Upper lobe of left lung (tissue), 6 donors: Measurements from ENCODE around the gene MED29. TPM values are rescaled to one million over a fixed set of nuclear protein-coding genes. Genes with fewer than 3 reads are reported as not detected.
A peak's percentile ranks its signal among the peaks of the same experiment; 100 is the strongest.

ENCODE experiments used
- ATAC-seq, 2 donors: fragments of 200-7000 bp; cut with Tn5 transposase; one replicate each; pipeline ENCODE4 v1.9.1; 2022; ENCODE audit warnings: mild to moderate bottlenecking in 2 of 2, moderate library complexity in 2 of 2; ENCODE audit not compliant: low FRiP score in 2 of 2
- DNase-seq, 2 donors: peaks; one replicate each; pipeline ENCODE4 v3.0.0-alpha.2; 2019 to 2020
- H3K27ac ChIP-seq, 4 donors: fragments of 200-600 bp; sonication (generic); one replicate each; pipeline ENCODE4 v1.5.1; 2016 to 2019
- H3K27me3 ChIP-seq, 4 donors: fragments of 200-600 bp; sonication (generic); one replicate each; pipeline ENCODE4 v1.5.1; 2017 to 2019
- H3K36me3 ChIP-seq, 4 donors: fragments of 200-600 bp; sonication (generic); one replicate each; pipeline ENCODE4 v1.5.1; 2016 to 2019
- H3K4me1 ChIP-seq, 4 donors: fragments of 200-600 bp; sonication (generic); one replicate each; pipeline ENCODE4 v1.5.1; 2018 to 2019
- H3K4me3 ChIP-seq, 4 donors: fragments of 200-600 bp; sonication (generic); one replicate each; pipeline ENCODE4 v1.5.1; 2017 to 2019; ENCODE audit warnings: mild to moderate bottlenecking in 2 of 4, moderate library complexity in 1 of 4
- H3K9me3 ChIP-seq, 4 donors: fragments of 200-600 bp; sonication (generic); one replicate each; pipeline ENCODE4 v1.5.1; 2018 to 2019
- EP300 ChIP-seq, 4 donors: sonication (generic); formaldehyde crosslinking; IDR thresholded peaks; one replicate each; pipeline ENCODE4 v1.5.1; 2017; ENCODE audit warnings: antibody characterized with exemption in 4 of 4, control low read depth in 2 of 4
- POLR2A ChIP-seq, 4 donors: fragments of 450-650 bp; IDR thresholded peaks; one replicate each; pipeline ENCODE4 v1.5.1; 2016 to 2017; ENCODE audit warnings: antibody characterized with exemption in 4 of 4, mild to moderate bottlenecking in 2 of 4
- POLR2AphosphoS5 ChIP-seq, 2 donors: sonication (generic); formaldehyde crosslinking; IDR thresholded peaks; one replicate each; pipeline ENCODE4 v1.5.1; 2017; ENCODE audit warnings: antibody characterized with exemption in 2 of 2
- WGBS, 2 donors: methylation state at CpG; one replicate each; pipeline ENCODE4 v1.1.5; 2017 to 2018; 5-methylcytosine and 5-hydroxymethylcytosine counted together
- total RNA-seq, 6 donors: library from RNA; depleted of rRNA in 4 of 6; stranded (reverse); fragments of >200 nt in 4 of 6; gene quantifications; one replicate each; pipeline versions ENCODE4 v1.1.0 to v1.2.1, GENCODE V29; 2016 to 2021
- TF ChIP-seq, protein P1 (sequence below), 6 experiments: fragments of 450-650 bp in 4 of 6; fragments of 200-600 bp in 2 of 6; sonication (generic) in 2 of 6; IDR thresholded peaks; one replicate each; pipeline ENCODE4 v1.5.1; 2016 to 2019; ENCODE audit warnings: antibody characterized with exemption in 6 of 6
- donor health status: DM: no; HTN: no; CAD: no; lungs with moderate emphysema.
- donor health status: DM: no; HTN: yes; CAD: no; lungs with severe emphysema.

Gene MED29
- total RNA-seq, 6 donors from 2014 or later, result 18.9 to 51.1 (median 33.7) TPM

- H3K36me3 ChIP-seq, result peaks cover 11 to 23% (median 15%) of the 10 kb centered on the region in 4 donors
- whole genome bisulfite sequencing, 2 donors, result 2 to 3% methylated on average over 21 to 29 of the region's 35 CpGs
- no peaks in the 10 kb centered on the region for H3K9me3 ChIP-seq
- H3K4me3 ChIP-seq, result peak overlapping the region; percentile 72 to 92 (median 80)
- H3K27me3 ChIP-seq, result no peaks in the 10 kb centered on the region
- H3K4me1 ChIP-seq, result peaks cover 26 to 58% (median 44%) of the 10 kb centered on the region in 4 donors
- TF ChIP-seq POLR2A (IDR thresholded peaks at IDR 0.05), result peak; percentile 66 to 82 (median 70)
- TF ChIP-seq EP300 (IDR thresholded peaks at IDR 0.05), result peak in 2 of 4 donors; percentile 13 to 64
- TF ChIP-seq, protein P1, sequence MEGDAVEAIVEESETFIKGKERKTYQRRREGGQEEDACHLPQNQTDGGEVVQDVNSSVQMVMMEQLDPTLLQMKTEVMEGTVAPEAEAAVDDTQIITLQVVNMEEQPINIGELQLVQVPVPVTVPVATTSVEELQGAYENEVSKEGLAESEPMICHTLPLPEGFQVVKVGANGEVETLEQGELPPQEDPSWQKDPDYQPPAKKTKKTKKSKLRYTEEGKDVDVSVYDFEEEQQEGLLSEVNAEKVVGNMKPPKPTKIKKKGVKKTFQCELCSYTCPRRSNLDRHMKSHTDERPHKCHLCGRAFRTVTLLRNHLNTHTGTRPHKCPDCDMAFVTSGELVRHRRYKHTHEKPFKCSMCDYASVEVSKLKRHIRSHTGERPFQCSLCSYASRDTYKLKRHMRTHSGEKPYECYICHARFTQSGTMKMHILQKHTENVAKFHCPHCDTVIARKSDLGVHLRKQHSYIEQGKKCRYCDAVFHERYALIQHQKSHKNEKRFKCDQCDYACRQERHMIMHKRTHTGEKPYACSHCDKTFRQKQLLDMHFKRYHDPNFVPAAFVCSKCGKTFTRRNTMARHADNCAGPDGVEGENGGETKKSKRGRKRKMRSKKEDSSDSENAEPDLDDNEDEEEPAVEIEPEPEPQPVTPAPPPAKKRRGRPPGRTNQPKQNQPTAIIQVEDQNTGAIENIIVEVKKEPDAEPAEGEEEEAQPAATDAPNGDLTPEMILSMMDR (IDR thresholded peaks at IDR 0.05), result peak in 2 of 6 experiments; percentile 7 to 13
- TF ChIP-seq POLR2AphosphoS5 (IDR thresholded peaks at IDR 0.05), result peak; percentile 62 to 86
- peak; percentile 85 to 97 for DNase-seq
- H3K27ac ChIP-seq, result peak overlapping the region; percentile 99 to 100 (median 100)
- peak; percentile 12 to 37 for ATAC-seq
Measured at GRCh38 chr19:39410017-39410830, 19.0 kb downstream of the MED29 start.

GRCh38 chr19:39410831-39411080 lies 19.6 kb downstream of the MED29 start:
- no peaks in the 10 kb centered on the region for H3K9me3 ChIP-seq
- H3K27me3 ChIP-seq, result no peaks in the 10 kb centered on the region
- peak overlapping the region; percentile 99 to 100 (median 100) for H3K27ac ChIP-seq
- peaks cover 23 to 58% (median 43%) of the 10 kb centered on the region in 4 donors for H3K4me1 ChIP-seq
- H3K4me3 ChIP-seq, result peak overlapping the region in 3 of 4 donors; percentile 72 to 81 (median 80)
- TF ChIP-seq, protein P1 (IDR thresholded peaks at IDR 0.05), result no peak
- TF ChIP-seq POLR2A (IDR thresholded peaks at IDR 0.05), result peak in 1 of 4 donors; percentile 2
- ATAC-seq (no peak), DNase-seq (no peak)
- 71 to 72% methylated on average over 1 of the region's 1 CpG for WGBS, 2 donors
- H3K36me3 ChIP-seq, result peaks cover 11 to 24% (median 15%) of the 10 kb centered on the region in 4 donors

GRCh38 chr19:39411081-39411831 lies 20.1 kb downstream of the MED29 start:
- H3K9me3 ChIP-seq, result no peaks in the 10 kb centered on the region
- peaks cover 11 to 29% (median 15%) of the 10 kb centered on the region in 4 donors for H3K36me3 ChIP-seq
- H3K27ac ChIP-seq, result peak overlapping the region; percentile 99 to 100 (median 100)
- H3K4me3 ChIP-seq, result peak overlapping the region in 3 of 4 donors; percentile 72 to 81 (median 80)
- no peaks in the 10 kb centered on the region for H3K27me3 ChIP-seq
- peaks cover 21 to 58% (median 39%) of the 10 kb centered on the region in 4 donors for H3K4me1 ChIP-seq
- WGBS, 2 donors, result 16 to 17% methylated on average over 9 of the region's 9 CpGs
- DNase-seq (peak in 1 of 2 donors; percentile 71), ATAC-seq (peak in 1 of 2 donors; percentile 0)
- TF ChIP-seq POLR2A (IDR thresholded peaks at IDR 0.05) (peak in 2 of 4 donors; percentile 70 to 78), EP300 (IDR thresholded peaks at IDR 0.05) (peak in 1 of 4 donors; percentile 21), POLR2AphosphoS5 (IDR thresholded peaks at IDR 0.05) (peak; percentile 78 to 98)
- TF ChIP-seq, protein P1 (IDR thresholded peaks at IDR 0.05), result no peak

DNA sequence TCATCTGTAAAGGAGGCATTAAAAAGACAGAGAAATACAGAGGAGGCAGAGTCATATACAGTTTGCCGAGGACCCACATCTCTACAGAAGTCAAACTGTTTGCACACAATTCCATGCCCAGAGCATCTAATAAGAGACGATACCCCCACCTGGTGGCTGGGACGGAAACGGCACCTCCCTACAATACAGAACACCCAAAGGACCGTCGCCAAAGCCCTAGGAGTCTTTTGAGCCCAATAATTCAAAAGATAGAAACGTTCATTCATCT lies 20.6 kb downstream of the MED29 start:
- H3K27me3 ChIP-seq, result no peaks in the 10 kb centered on the region
- peak overlapping the region in 3 of 4 donors; percentile 68 to 80 (median 72) for H3K4me3 ChIP-seq
- DNase-seq (peak in 1 of 2 donors; percentile 93), ATAC-seq (peak; percentile 54 to 72)
- peak overlapping the region; percentile 99 to 100 (median 100) for H3K27ac ChIP-seq
- peaks cover 11 to 33% (median 15%) of the 10 kb centered on the region in 4 donors for H3K36me3 ChIP-seq
- TF ChIP-seq, protein P1 (IDR thresholded peaks at IDR 0.05), result peak; percentile 90 to 98 (median 94)
- TF ChIP-seq POLR2AphosphoS5 (IDR thresholded peaks at IDR 0.05), result no peak
- TF ChIP-seq EP300 (IDR thresholded peaks at IDR 0.05), result no peak
- H3K4me1 ChIP-seq, result peaks cover 21 to 59% (median 39%) of the 10 kb centered on the region in 4 donors
- no peaks in the 10 kb centered on the region for H3K9me3 ChIP-seq
- WGBS, 2 donors, result 0 to 1% methylated on average over 7 of the region's 7 CpGs
